IMR-90 (cell line): ENCODE measurements around the gene RHOT2. TPM values are rescaled to one million over a fixed set of nuclear protein-coding genes. Genes with fewer than 3 reads are reported as not detected.

Experiments
- ATAC-seq: fragments of 200-7000 bp; cut with Tn5 transposase; 2 replicates; pipeline ENCODE4 v1.9.1; 2020; ENCODE audit warnings: low read depth, mild to moderate bottlenecking, moderate library complexity
- BruUV-seq: library from RNA; stranded (reverse); fragments of 400-500 nt; replicated peaks from 2 replicates; lab custom pipeline; 2021; lab: Mats Ljungman, UMichigan
- CTCF ChIA-PET: fragments of 300-600 bp; formaldehyde crosslinking; extraction: SDS; loops from one replicate; lab custom pipeline; 2021; ENCODE audit warnings: antibody characterized with exemption; lab: Yijun Ruan, JAX
- POLR2A ChIA-PET: fragments of 300-600 bp; sonication (Branson Sonifier 250); formaldehyde crosslinking; loops from one replicate; lab custom pipeline; 2022; ENCODE audit warnings: antibody characterized with exemption; ENCODE audit not compliant: unreplicated experiment; lab: Charles Lee
- DNase-seq: peaks from one replicate; pipeline ENCODE4 v3.0.0; 2013
- H2AFZ ChIP-seq: replicated peaks from 2 replicates; pipeline ENCODE3; 2013; ENCODE audit warnings: low read length, mild to moderate bottlenecking; ENCODE audit not compliant: poor library complexity
- H2AK5ac ChIP-seq: 2 replicates; pipeline ENCODE4 v1.6.1; 2013; ENCODE audit warnings: low read depth, low read length, inconsistent platforms
- H2AK9ac ChIP-seq: replicated peaks from 2 replicates; pipeline ENCODE3; 2013; ENCODE audit warnings: mild to moderate bottlenecking, low read depth, low read length, moderate library complexity; ENCODE audit not compliant: poor library complexity
- H2BK120ac ChIP-seq: 2 replicates; pipeline ENCODE4 v1.6.1; 2013; ENCODE audit warnings: low read depth, low read length, inconsistent platforms
- H2BK15ac ChIP-seq: 3 replicates; pipeline ENCODE4 v1.6.1; 2013; ENCODE audit warnings: low read depth, low read length, inconsistent platforms
- H2BK20ac ChIP-seq: 2 replicates; pipeline ENCODE4 v1.6.1; 2013; ENCODE audit warnings: low read depth, mild to moderate bottlenecking, inconsistent platforms, low read length, moderate library complexity
- H2BK5ac ChIP-seq: 2 replicates; pipeline ENCODE4 v1.6.1; 2013; ENCODE audit warnings: mild to moderate bottlenecking, low read depth, low read length, inconsistent platforms; ENCODE audit not compliant: poor library complexity, severe bottlenecking
- H3K14ac ChIP-seq: replicated peaks from 2 replicates; pipeline ENCODE4 v1.6.1; 2013; ENCODE audit warnings: low read depth, low read length, inconsistent platforms
- H3K18ac ChIP-seq: 2 replicates; pipeline ENCODE4 v1.6.1; 2013; ENCODE audit warnings: low read depth, low read length, control low read depth
- H3K23ac ChIP-seq: 2 replicates; pipeline ENCODE4 v1.6.1; 2013; ENCODE audit warnings: low read depth, low read length, inconsistent platforms
- H3K27ac ChIP-seq: 2 replicates; pipeline ENCODE4 v1.5.1; 2013; ENCODE audit warnings: mild to moderate bottlenecking, control low read depth, low read length; ENCODE audit not compliant: insufficient read depth
- H3K27me3 ChIP-seq: 2 replicates; pipeline ENCODE4 v1.6.1; 2013; ENCODE audit warnings: low read length; ENCODE audit not compliant: control insufficient read depth, insufficient read depth
- H3K36me3 ChIP-seq: 2 replicates; pipeline ENCODE4 v1.6.1; 2013; ENCODE audit warnings: low read length, mixed read lengths; ENCODE audit not compliant: control insufficient read depth, insufficient read depth
- H3K4ac ChIP-seq: 2 replicates; pipeline ENCODE4 v1.6.1; 2013; ENCODE audit warnings: low read depth, low read length, inconsistent platforms
- H3K4me1 ChIP-seq: 2 replicates; pipeline ENCODE4 v1.6.1; 2013; ENCODE audit warnings: low read length, mixed read lengths; ENCODE audit not compliant: control insufficient read depth, insufficient read depth
- H3K4me2 ChIP-seq: 2 replicates; pipeline ENCODE4 v1.6.1; 2013; ENCODE audit warnings: low read depth, mild to moderate bottlenecking, control low read depth, low read length, moderate library complexity
- H3K4me3 ChIP-seq: 2 replicates; pipeline ENCODE4 v1.5.1; 2013; ENCODE audit warnings: low read depth, mild to moderate bottlenecking, control low read depth, low read length, moderate library complexity; ENCODE audit not compliant: insufficient read depth
- H3K56ac ChIP-seq: 2 replicates; pipeline ENCODE4 v1.6.1; 2013; ENCODE audit warnings: low read length, inconsistent platforms; ENCODE audit not compliant: insufficient read depth; ENCODE audit errors: extremely low read depth
- H3K79me1 ChIP-seq, 2 experiments: 2 replicates each; pipeline ENCODE4 v1.6.1; 2013; ENCODE audit warnings: low read length in 2 of 2, inconsistent platforms in 1 of 2, low read depth in 1 of 2
- H3K9ac ChIP-seq: 2 replicates; pipeline ENCODE4 v1.6.1; 2013; ENCODE audit warnings: low read depth, low read length, control low read depth
- H3K9me1 ChIP-seq: 2 replicates; pipeline ENCODE4 v1.6.1; 2013; ENCODE audit warnings: low read length, inconsistent platforms; ENCODE audit not compliant: insufficient read depth
- H3K9me3 ChIP-seq: 2 replicates; pipeline ENCODE4 v1.6.1; 2013; ENCODE audit warnings: low read length; ENCODE audit not compliant: control insufficient read depth, insufficient read depth
- H4K20me1 ChIP-seq: 2 replicates; pipeline ENCODE4 v1.6.1; 2013; ENCODE audit warnings: low read length, inconsistent platforms; ENCODE audit not compliant: insufficient read depth
- H4K5ac ChIP-seq: 2 replicates; pipeline ENCODE4 v1.6.1; 2013; ENCODE audit warnings: mild to moderate bottlenecking, low read depth, low read length, control low read depth
- H4K8ac ChIP-seq, 2 experiments: 2 replicates each; pipeline ENCODE4 v1.6.1; 2013; ENCODE audit warnings: low read depth in 2 of 2, low read length in 2 of 2, control low read depth in 1 of 2, inconsistent platforms in 1 of 2
- H4K91ac ChIP-seq: 2 replicates; pipeline ENCODE4 v1.6.1; 2013; ENCODE audit warnings: low read depth, low read length, inconsistent platforms; ENCODE audit not compliant: insufficient read depth
- CEBPB ChIP-seq: IDR thresholded peaks from 2 replicates; pipeline ENCODE4 v1.6.1; 2012; ENCODE audit warnings: low read depth, low read length, improper control_type of control experiment
- CHD1 ChIP-seq: IDR thresholded peaks from 2 replicates; pipeline ENCODE4 v1.6.1; 2012; ENCODE audit warnings: low read depth, low read length, improper control_type of control experiment
- FOS ChIP-seq: fragments of 150-350 bp; IDR thresholded peaks from 2 replicates; pipeline ENCODE4 v1.6.1; 2016; ENCODE audit warnings: low read depth, low read length
- MAFK ChIP-seq: IDR thresholded peaks from 2 replicates; pipeline ENCODE4 v1.6.1; 2012; ENCODE audit warnings: low read depth, low read length, improper control_type of control experiment
- MXI1 ChIP-seq: IDR thresholded peaks from 2 replicates; pipeline ENCODE4 v1.6.1; 2012; ENCODE audit warnings: low read depth, mild to moderate bottlenecking, low read length, moderate library complexity, borderline replicate concordance
- NFE2L2 ChIP-seq: fragments of 150-350 bp; IDR thresholded peaks from 2 replicates; pipeline ENCODE4 v1.6.1; 2016; ENCODE audit warnings: low read depth, mild to moderate bottlenecking, low read length
- POLR2A ChIP-seq: IDR thresholded peaks from 2 replicates; pipeline ENCODE4 v1.6.1; 2012; ENCODE audit warnings: mild to moderate bottlenecking, low read depth, low read length
- RCOR1 ChIP-seq: IDR thresholded peaks from 2 replicates; pipeline ENCODE4 v1.6.1; 2012; ENCODE audit warnings: mild to moderate bottlenecking, low read length, improper control_type of control experiment; ENCODE audit not compliant: insufficient replicate concordance
- RFX5 ChIP-seq: IDR thresholded peaks from 2 replicates; pipeline ENCODE4 v1.8.0; 2012; ENCODE audit warnings: low read depth, mild to moderate bottlenecking, low read length, moderate library complexity
- SMC3 ChIP-seq: fragments of 150-350 bp; IDR thresholded peaks from 2 replicates; pipeline ENCODE4 v1.6.1; 2016; ENCODE audit warnings: low read depth, mild to moderate bottlenecking, antibody characterized with exemption, low read length, moderate library complexity
- WGBS, 2 experiments: methylation state at CpG; one replicate each; pipeline versions ENCODE4 v1.1.5 to v1.1.7; 2013; ENCODE audit warnings: missing lambda C conversion rate in 2 of 2; ENCODE audit not compliant: insufficient read length in 1 of 2; ENCODE audit errors: extremely low coverage in 2 of 2; 5-methylcytosine and 5-hydroxymethylcytosine counted together
- dilution Hi-C: fragments of 300-500 bp; cut with HindIII; formaldehyde crosslinking; loops from one replicate; pipeline ENCODE4 v1.14.3; 2018; ENCODE audit warnings: low sequenced_read_pairs; ENCODE audit not compliant: unreplicated experiment
- in situ Hi-C: fragments of 300-500 bp; cut with MboI; formaldehyde crosslinking; loops from 3 replicates; pipeline ENCODE4 v1.14.3; 2019; ENCODE audit warnings: low sequenced_read_pairs, inconsistent platforms, mixed read lengths
- intact Hi-C: fragments of 100-400 bp; cut with micrococcal nuclease; formaldehyde crosslinking; loops from 2 replicates; pipeline ENCODE4 v1.10.0; 2022
- polyA plus RNA-seq, 3 experiments: library from polyadenylated mRNA; depleted of rRNA; stranded (reverse); fragments of >200 nt; gene quantifications; 2 replicates each; pipeline ENCODE4 v1.2.3, GENCODE V29; 2012; ENCODE audit warnings: low replicate concordance in 1 of 3
- total RNA-seq: library from RNA; depleted of rRNA; stranded (reverse); fragments of >200 nt; gene quantifications from 2 replicates; pipeline ENCODE4 v1.2.3, GENCODE V29; 2012
- TF ChIP-seq, protein P1 (sequence below): fragments of 150-350 bp; IDR thresholded peaks from 2 replicates; pipeline ENCODE4 v1.6.1; 2016; ENCODE audit warnings: low read depth, mild to moderate bottlenecking, low read length, moderate library complexity, borderline replicate concordance
- TF ChIP-seq, protein P2 (sequence below): fragments of 150-350 bp; IDR thresholded peaks from 2 replicates; pipeline ENCODE4 v1.6.1; 2017; ENCODE audit warnings: mild to moderate bottlenecking, antibody characterized with exemption, low read length, low read depth
- TF ChIP-seq, protein P3 (sequence below): conservative IDR thresholded peaks from 2 replicates; pipeline ENCODE4 v1.5.1; 2012; ENCODE audit warnings: mild to moderate bottlenecking, low read depth, low read length, improper control_type of control experiment

Gene RHOT2
- total and polyA plus RNA-seq, 2 of the 4 experiments (the other 2 are of a cell fraction): 20.3 to 181 TPM

DNA sequence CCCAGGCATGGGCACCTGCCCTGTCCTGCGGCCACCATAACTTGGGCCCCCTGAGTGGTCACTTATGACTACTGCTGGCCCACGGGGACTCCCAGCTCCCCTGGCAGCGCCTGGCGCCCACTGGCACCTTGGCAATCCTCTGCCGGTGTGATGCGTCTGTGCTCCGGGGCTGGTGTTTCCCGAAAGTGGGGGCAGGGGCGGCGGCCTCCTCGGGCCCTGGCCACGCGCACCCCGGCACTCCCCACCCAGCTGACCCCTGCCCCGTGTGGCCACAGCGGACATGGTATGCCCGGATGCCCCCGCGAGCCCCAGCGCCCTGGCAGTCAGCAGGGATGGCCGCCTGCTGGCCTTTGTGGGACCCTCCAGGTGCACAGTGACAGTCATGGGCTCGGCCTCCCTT lies 10.4 kb upstream of the RHOT2 start:
- Histone ChIP-seq H3K27me3 (no peaks in the 10 kb centered on the region), H4K8ac (no peak overlapping the region), H4K5ac (no peak overlapping the region), H3K36me3 (peaks cover 4% of the 10 kb centered on the region), H3K4me1 (peaks cover 5% of the 10 kb centered on the region), H4K91ac (no peak overlapping the region), H2BK120ac (no peak overlapping the region), H3K23ac (no peak overlapping the region), H3K18ac (no peak overlapping the region), H2BK5ac (no peak overlapping the region), H2AK5ac (no peak overlapping the region), H2AK9ac (no peak overlapping the region), H3K4me3 (no peak overlapping the region), H4K20me1 (no peaks in the 10 kb centered on the region), H3K9me3 (no peaks in the 10 kb centered on the region), H3K14ac (no peak overlapping the region), H3K27ac (no peak overlapping the region), H3K4me2 (no peak overlapping the region), H3K9me1 (no peaks in the 10 kb centered on the region), H2BK20ac (no peak overlapping the region), H2BK15ac (no peak overlapping the region), H3K9ac (no peak overlapping the region), H3K4ac (no peak overlapping the region), H3K79me1 (no peaks in the 10 kb centered on the region; a peak in 1 of 4 replicates), H2AFZ (no peak overlapping the region), H3K56ac (no peak overlapping the region)
- DNase-seq (no peak), ATAC-seq (no peak)
- ChIA-PET CTCF (no interaction called here), POLR2A (no interaction called here)
- TF ChIP-seq MXI1 (no peak), CHD1 (no peak), CEBPB (no peak), SMC3 (no peak), NFE2L2 (no peak), POLR2A (no peak), FOS (no peak), RCOR1 (no peak), RFX5 (no peak), MAFK (no peak)
- TF ChIP-seq, protein P1, sequence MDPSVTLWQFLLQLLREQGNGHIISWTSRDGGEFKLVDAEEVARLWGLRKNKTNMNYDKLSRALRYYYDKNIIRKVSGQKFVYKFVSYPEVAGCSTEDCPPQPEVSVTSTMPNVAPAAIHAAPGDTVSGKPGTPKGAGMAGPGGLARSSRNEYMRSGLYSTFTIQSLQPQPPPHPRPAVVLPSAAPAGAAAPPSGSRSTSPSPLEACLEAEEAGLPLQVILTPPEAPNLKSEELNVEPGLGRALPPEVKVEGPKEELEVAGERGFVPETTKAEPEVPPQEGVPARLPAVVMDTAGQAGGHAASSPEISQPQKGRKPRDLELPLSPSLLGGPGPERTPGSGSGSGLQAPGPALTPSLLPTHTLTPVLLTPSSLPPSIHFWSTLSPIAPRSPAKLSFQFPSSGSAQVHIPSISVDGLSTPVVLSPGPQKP: no peak
- TF ChIP-seq, protein P2, sequence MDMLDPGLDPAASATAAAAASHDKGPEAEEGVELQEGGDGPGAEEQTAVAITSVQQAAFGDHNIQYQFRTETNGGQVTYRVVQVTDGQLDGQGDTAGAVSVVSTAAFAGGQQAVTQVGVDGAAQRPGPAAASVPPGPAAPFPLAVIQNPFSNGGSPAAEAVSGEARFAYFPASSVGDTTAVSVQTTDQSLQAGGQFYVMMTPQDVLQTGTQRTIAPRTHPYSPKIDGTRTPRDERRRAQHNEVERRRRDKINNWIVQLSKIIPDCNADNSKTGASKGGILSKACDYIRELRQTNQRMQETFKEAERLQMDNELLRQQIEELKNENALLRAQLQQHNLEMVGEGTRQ: no peak
- TF ChIP-seq, protein P3, sequence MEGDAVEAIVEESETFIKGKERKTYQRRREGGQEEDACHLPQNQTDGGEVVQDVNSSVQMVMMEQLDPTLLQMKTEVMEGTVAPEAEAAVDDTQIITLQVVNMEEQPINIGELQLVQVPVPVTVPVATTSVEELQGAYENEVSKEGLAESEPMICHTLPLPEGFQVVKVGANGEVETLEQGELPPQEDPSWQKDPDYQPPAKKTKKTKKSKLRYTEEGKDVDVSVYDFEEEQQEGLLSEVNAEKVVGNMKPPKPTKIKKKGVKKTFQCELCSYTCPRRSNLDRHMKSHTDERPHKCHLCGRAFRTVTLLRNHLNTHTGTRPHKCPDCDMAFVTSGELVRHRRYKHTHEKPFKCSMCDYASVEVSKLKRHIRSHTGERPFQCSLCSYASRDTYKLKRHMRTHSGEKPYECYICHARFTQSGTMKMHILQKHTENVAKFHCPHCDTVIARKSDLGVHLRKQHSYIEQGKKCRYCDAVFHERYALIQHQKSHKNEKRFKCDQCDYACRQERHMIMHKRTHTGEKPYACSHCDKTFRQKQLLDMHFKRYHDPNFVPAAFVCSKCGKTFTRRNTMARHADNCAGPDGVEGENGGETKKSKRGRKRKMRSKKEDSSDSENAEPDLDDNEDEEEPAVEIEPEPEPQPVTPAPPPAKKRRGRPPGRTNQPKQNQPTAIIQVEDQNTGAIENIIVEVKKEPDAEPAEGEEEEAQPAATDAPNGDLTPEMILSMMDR: no peak
- intact Hi-C loops: no loop called here
- no TSS peak for BruUV-seq
- 90% methylated on average over 5 of the region's 22 CpGs; no CpG with 5 or more reads in 1 of the 2 experiments for WGBS, 2 experiments
- in situ Hi-C loops: no loop called here
- dilution Hi-C loops: no loop called here
